Gastroesophageal sphincter (tissue), 4 donors: ENCODE measurements around the gene ZMPSTE24. TPM values are rescaled to one million over a fixed set of nuclear protein-coding genes. Genes with fewer than 3 reads are reported as not detected.

ENCODE experiments used
- ATAC-seq: fragments of 150-250 bp; one replicate; pipeline ENCODE4 v1.9.1; 2016; ENCODE audit warnings: mild to moderate bottlenecking, moderate library complexity
- H3K27ac ChIP-seq, 4 donors: fragments of 200-600 bp; sonication (generic) in 3 of 4; 1 replicate in 3 of 4; 2 replicates in 1 of 4; pipeline ENCODE4 v1.5.1; 2016 to 2019
- H3K27me3 ChIP-seq: fragments of 200-600 bp; sonication (generic); one replicate; pipeline ENCODE4 v1.5.1; 2019
- H3K36me3 ChIP-seq, 2 donors: fragments of 200-600 bp; sonication (generic); one replicate each; pipeline ENCODE4 v1.5.1; 2019; ENCODE audit warnings: control low read depth in 1 of 2
- H3K4me1 ChIP-seq, 3 donors: fragments of 200-600 bp; sonication (generic); 1 replicate in 2 of 3; 2 replicates in 1 of 3; pipeline ENCODE4 v1.5.1; 2016 to 2019; ENCODE audit warnings: control low read depth in 2 of 3
- H3K4me3 ChIP-seq, 2 donors: fragments of 200-600 bp; sonication (generic); one replicate each; pipeline ENCODE4 v1.5.1; 2019; ENCODE audit warnings: mild to moderate bottlenecking in 1 of 2, moderate library complexity in 1 of 2
- H3K9me3 ChIP-seq, 3 donors: fragments of 200-600 bp; sonication (generic); one replicate each; pipeline ENCODE4 v1.5.1; 2017 to 2019; ENCODE audit warnings: control low read depth in 2 of 3
- CTCF ChIP-seq, 4 experiments: fragments of 200-600 bp in 2 of 4; fragments of 450-650 bp in 2 of 4; sonication (generic) in 1 of 4; IDR thresholded peaks; one replicate each; pipeline ENCODE4 v1.5.1; 2017 to 2019; ENCODE audit warnings: antibody characterized with exemption in 4 of 4, mild to moderate bottlenecking in 2 of 4, moderate library complexity in 2 of 4
- EP300 ChIP-seq: sonication (generic); formaldehyde crosslinking; IDR thresholded peaks from one replicate; pipeline ENCODE4 v1.6.1; 2017; ENCODE audit warnings: antibody characterized with exemption, mild to moderate bottlenecking
- POLR2A ChIP-seq, 2 donors: fragments of 450-650 bp; IDR thresholded peaks; one replicate each; pipeline ENCODE4 v1.6.1; 2017; ENCODE audit warnings: antibody characterized with exemption in 2 of 2, mild to moderate bottlenecking in 2 of 2, moderate library complexity in 1 of 2
- POLR2AphosphoS5 ChIP-seq: sonication (generic); formaldehyde crosslinking; IDR thresholded peaks from one replicate; pipeline ENCODE4 v1.6.1; 2017; ENCODE audit warnings: antibody characterized with exemption
- WGBS, 2 donors: methylation state at CpG; one replicate each; pipeline ENCODE4 v1.1.5; 2018; ENCODE audit warnings: low coverage in 1 of 2; 5-methylcytosine and 5-hydroxymethylcytosine counted together
- total RNA-seq, 4 donors: library from RNA; depleted of rRNA; stranded (reverse); fragments of >200 nt; gene quantifications; one replicate each; pipeline ENCODE4 v1.1.0, GENCODE V29; 2016

Gene ZMPSTE24
- total RNA-seq, 4 donors from 2014 or later: 49.0 to 76.1 (median 58.3) TPM

GRCh38 chr1:40301066-40301465 lies 43.0 kb downstream of the ZMPSTE24 start:
- no peak for ATAC-seq
- Histone ChIP-seq H3K27ac (no peak overlapping the region), H3K36me3 (no peaks in the 10 kb centered on the region), H3K4me1 (no peaks in the 10 kb centered on the region), H3K9me3 (no peaks in the 10 kb centered on the region), H3K27me3 (no peaks in the 10 kb centered on the region), H3K4me3 (no peak overlapping the region)
- TF ChIP-seq POLR2A (IDR thresholded peaks at IDR 0.05) (no peak), EP300 (no peak), POLR2AphosphoS5 (no peak), CTCF (IDR thresholded peaks at IDR 0.05) (no peak)
- WGBS, 2 donors: no CpG with 5 or more reads among the region's 10 CpGs

DNA sequence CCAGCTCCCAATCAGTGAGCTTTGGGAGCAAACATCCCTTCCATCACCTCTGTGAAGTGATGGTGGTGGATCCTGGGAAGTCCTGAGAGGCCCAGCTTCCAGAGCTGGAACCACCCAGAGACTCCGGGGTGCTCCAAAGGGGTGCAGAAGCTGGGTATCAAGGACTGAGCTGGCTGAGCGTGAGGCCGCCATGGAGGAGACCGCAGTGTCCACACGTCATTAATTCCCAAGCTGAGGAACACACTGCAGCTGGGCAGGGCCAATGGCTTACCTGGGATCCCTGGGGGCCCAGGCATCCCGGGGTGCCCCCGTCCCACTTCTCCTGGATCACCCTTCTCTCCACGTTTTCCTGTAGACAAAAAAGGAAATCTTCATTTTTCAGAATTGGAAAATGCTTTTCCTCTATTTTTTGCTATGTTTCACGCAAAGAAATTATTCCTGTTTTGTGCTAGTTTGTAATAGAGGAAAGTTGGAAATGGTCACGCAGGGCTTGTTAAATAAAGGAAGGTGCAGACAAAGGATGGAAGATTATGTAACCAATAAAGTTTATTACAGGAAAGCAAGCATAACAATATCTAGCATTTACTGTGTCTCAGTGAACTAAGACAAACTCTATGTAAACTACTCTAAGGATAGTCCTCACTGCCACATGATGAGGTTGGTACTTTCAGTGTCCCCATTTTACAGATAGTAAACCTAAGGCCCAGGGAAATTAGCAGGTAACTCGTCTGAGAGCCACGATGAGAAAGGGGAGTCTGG lies 43.7 kb downstream of the ZMPSTE24 start:
- Histone ChIP-seq H3K27me3 (no peaks in the 10 kb centered on the region), H3K9me3 (no peaks in the 10 kb centered on the region), H3K4me3 (no peak overlapping the region), H3K4me1 (no peaks in the 10 kb centered on the region), H3K36me3 (no peaks in the 10 kb centered on the region), H3K27ac (no peak overlapping the region)
- no peak for ATAC-seq
- TF ChIP-seq EP300 (no peak), CTCF (IDR thresholded peaks at IDR 0.05) (no peak), POLR2A (IDR thresholded peaks at IDR 0.05) (no peak), POLR2AphosphoS5 (no peak)
- 76 to 83% methylated on average over 6 to 8 of the region's 12 CpGs for WGBS, 2 donors

DNA sequence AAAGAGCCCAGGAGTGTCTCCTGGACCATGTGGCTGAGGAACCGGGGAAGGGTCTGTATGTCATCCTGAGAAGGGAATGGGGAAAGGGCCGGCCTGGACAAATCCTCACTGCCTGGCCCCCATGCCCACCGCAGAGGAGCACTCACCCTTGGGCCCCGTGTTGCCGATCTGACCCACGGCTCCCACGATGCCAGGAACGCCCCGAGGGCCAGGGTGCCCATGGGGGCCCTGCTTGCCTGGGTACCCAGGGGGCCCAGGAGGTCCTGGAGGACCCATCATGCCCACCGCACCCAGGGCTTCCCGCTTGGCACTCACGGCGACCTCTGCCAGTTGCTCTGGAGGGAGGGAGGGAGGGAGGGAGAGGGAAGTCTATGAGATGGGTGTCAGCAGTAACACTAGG lies 44.4 kb downstream of the ZMPSTE24 start:
- ATAC-seq: no peak
- Histone ChIP-seq H3K4me1 (no peaks in the 10 kb centered on the region), H3K36me3 (no peaks in the 10 kb centered on the region), H3K9me3 (no peaks in the 10 kb centered on the region), H3K4me3 (no peak overlapping the region), H3K27ac (no peak overlapping the region), H3K27me3 (no peaks in the 10 kb centered on the region)
- WGBS, 2 donors: no CpG with 5 or more reads among the region's 13 CpGs
- no peak for TF ChIP-seq EP300
- no peak for TF ChIP-seq CTCF (IDR thresholded peaks at IDR 0.05)
- no peak for TF ChIP-seq POLR2AphosphoS5
- no peak for TF ChIP-seq POLR2A (IDR thresholded peaks at IDR 0.05)

- no peaks in the 10 kb centered on the region for H3K9me3 ChIP-seq
- ATAC-seq: no peak
- WGBS, 2 donors: 70 to 90% methylated on average over 2 to 8 of the region's 38 CpGs
- no peaks in the 10 kb centered on the region for H3K4me1 ChIP-seq
- no peak overlapping the region for H3K4me3 ChIP-seq
- no peaks in the 10 kb centered on the region for H3K36me3 ChIP-seq
- H3K27me3 ChIP-seq: no peaks in the 10 kb centered on the region
- TF ChIP-seq CTCF (IDR thresholded peaks at IDR 0.05) (no peak), POLR2A (IDR thresholded peaks at IDR 0.05) (no peak), POLR2AphosphoS5 (no peak), EP300 (no peak)
- H3K27ac ChIP-seq: no peak overlapping the region
Observed at GRCh38 chr1:40303051-40303771, 45.2 kb downstream of the ZMPSTE24 start.

GRCh38 chr1:40303790-40304189 lies 45.8 kb downstream of the ZMPSTE24 start:
- no peaks in the 10 kb centered on the region for H3K9me3 ChIP-seq
- H3K36me3 ChIP-seq: no peaks in the 10 kb centered on the region
- 20 to 33% methylated on average over 1 to 2 of the region's 33 CpGs for WGBS, 2 donors
- no peak overlapping the region for H3K27ac ChIP-seq
- no peaks in the 10 kb centered on the region for H3K4me1 ChIP-seq
- TF ChIP-seq POLR2A (IDR thresholded peaks at IDR 0.05): no peak
- no peak for TF ChIP-seq EP300
- no peak for TF ChIP-seq POLR2AphosphoS5
- TF ChIP-seq CTCF (IDR thresholded peaks at IDR 0.05): no peak
- H3K4me3 ChIP-seq: no peak overlapping the region
- H3K27me3 ChIP-seq: no peaks in the 10 kb centered on the region
- no peak for ATAC-seq
